OCI-LY1 (cell line): ENCODE measurements around the gene RBMS3.

Source experiments
- H2AFZ ChIP-seq: fragments of 200-600 bp; sonication (generic), shearing (Covaris generic); 2 replicates; pipeline ENCODE4 v1.6.0; 2014; ENCODE audit warnings: antibody characterized with exemption, mild to moderate bottlenecking, low read length
- H3F3A ChIP-seq: fragments of 200-600 bp; sonication (generic), shearing (Covaris generic); 2 replicates; pipeline ENCODE4 v1.6.0; 2014; ENCODE audit warnings: mild to moderate bottlenecking, antibody characterized with exemption, low read length, moderate library complexity; ENCODE audit not compliant: insufficient read depth
- H3K27ac ChIP-seq: fragments of 200-600 bp; sonication (generic); 2 replicates; pipeline ENCODE4 v1.5.1; 2014; ENCODE audit warnings: low read length, mixed run types, mild to moderate bottlenecking, low read depth; ENCODE audit not compliant: poor library complexity, severe bottlenecking
- H3K27me3 ChIP-seq: fragments of 200-600 bp; sonication (generic); 2 replicates; pipeline ENCODE4 v1.6.0; 2014; ENCODE audit warnings: antibody characterized with exemption, mild to moderate bottlenecking, low read length, moderate library complexity; ENCODE audit not compliant: insufficient read depth
- H3K36me3 ChIP-seq: fragments of 200-600 bp; sonication (generic); 2 replicates; pipeline ENCODE4 v1.6.1; 2014; ENCODE audit warnings: mild to moderate bottlenecking, antibody characterized with exemption, low read length, moderate library complexity, mixed read lengths; ENCODE audit not compliant: insufficient read depth
- H3K4me1 ChIP-seq: fragments of 200-600 bp; sonication (generic); 2 replicates; pipeline ENCODE4 v1.5.1; 2014; ENCODE audit warnings: mild to moderate bottlenecking, low read length, moderate library complexity; ENCODE audit not compliant: insufficient read depth, severe bottlenecking
- H3K4me2 ChIP-seq: fragments of 200-600 bp; sonication (generic), shearing (Covaris generic); 2 replicates; pipeline ENCODE4 v1.6.1; 2014; ENCODE audit warnings: low read length
- H3K4me3 ChIP-seq: fragments of 200-600 bp; sonication (generic); 2 replicates; pipeline ENCODE4 v1.5.1; 2014; ENCODE audit warnings: low read length, low read depth, mild to moderate bottlenecking, mixed read lengths; ENCODE audit not compliant: poor library complexity, severe bottlenecking
- H3K79me2 ChIP-seq: fragments of 200-600 bp; shearing (Covaris generic); 2 replicates; pipeline ENCODE4 v1.6.1; 2016; ENCODE audit warnings: mixed run types, low read length, mixed read lengths; ENCODE audit not compliant: insufficient read depth
- H3K9ac ChIP-seq: fragments of 200-600 bp; sonication (generic), shearing (Covaris generic); 2 replicates; pipeline ENCODE4 v1.6.1; 2014; ENCODE audit warnings: mild to moderate bottlenecking, low read length, mixed read lengths
- H3K9me2 ChIP-seq: fragments of 200-600 bp; sonication (generic), shearing (Covaris generic); 2 replicates; pipeline ENCODE4 v1.6.1; 2014; ENCODE audit warnings: low read depth, mild to moderate bottlenecking, low read length, mixed read lengths
- H3K9me3 ChIP-seq: fragments of 200-600 bp; shearing (Covaris generic); 2 replicates; pipeline ENCODE4 v1.6.1; 2014; ENCODE audit warnings: low read length, mixed read lengths
- H4K20me1 ChIP-seq: fragments of 200-600 bp; sonication (generic), shearing (Covaris generic); 2 replicates; pipeline ENCODE4 v1.6.0; 2016; ENCODE audit warnings: mild to moderate bottlenecking, low read length; ENCODE audit not compliant: insufficient read depth
- CTCF ChIP-seq: fragments of 200-600 bp; sonication (generic), shearing (Covaris generic); IDR thresholded peaks from 2 replicates; pipeline ENCODE4 v1.5.1; 2017; ENCODE audit warnings: mild to moderate bottlenecking, antibody characterized with exemption, low read length, moderate library complexity, mixed read lengths
- EZH2 ChIP-seq: fragments of 200-600 bp; sonication (generic), shearing (Covaris generic); IDR thresholded peaks from 2 replicates; pipeline ENCODE4 v1.8.0; 2017; ENCODE audit warnings: borderline replicate concordance, mixed run types, mild to moderate bottlenecking, antibody characterized with exemption, low read length, moderate library complexity, mixed read lengths

Gene RBMS3

GRCh38 chr3:29796808-29797207, 515.9 kb downstream of the RBMS3 start:
- H3K4me2 ChIP-seq, result no peak overlapping the region
- H3K27ac ChIP-seq, result no peak overlapping the region
- no peaks in the 10 kb centered on the region for H3K27me3 ChIP-seq
- TF ChIP-seq EZH2 (no peak), CTCF (no peak)
- H3K79me2 ChIP-seq, result no peaks in the 10 kb centered on the region
- H3K9me3 ChIP-seq, result no peaks in the 10 kb centered on the region
- no peaks in the 10 kb centered on the region for H3K36me3 ChIP-seq
- no peaks in the 10 kb centered on the region for H3K9me2 ChIP-seq
- H3K9ac ChIP-seq, result no peak overlapping the region
- H3K4me1 ChIP-seq, result no peaks in the 10 kb centered on the region
- no peak overlapping the region for H3K4me3 ChIP-seq
- no peaks in the 10 kb centered on the region for H3F3A ChIP-seq
- no peak overlapping the region for H2AFZ ChIP-seq
- H4K20me1 ChIP-seq, result no peaks in the 10 kb centered on the region

- Histone ChIP-seq H3K4me1 (peaks cover 21% of the 10 kb centered on the region), H3K27ac (no peak overlapping the region), H3K9me2 (no peaks in the 10 kb centered on the region), H3K9ac (no peak overlapping the region), H4K20me1 (no peaks in the 10 kb centered on the region), H3K9me3 (no peaks in the 10 kb centered on the region), H2AFZ (no peak overlapping the region), H3K36me3 (no peaks in the 10 kb centered on the region), H3K79me2 (no peaks in the 10 kb centered on the region), H3K4me2 (no peak overlapping the region), H3F3A (no peaks in the 10 kb centered on the region), H3K4me3 (no peak overlapping the region), H3K27me3 (no peaks in the 10 kb centered on the region)
- TF ChIP-seq EZH2 (no peak), CTCF (no peak)
These were observed 521.2 kb downstream of the RBMS3 start for GRCh38 chr3:29802057-29802456.

GRCh38 chr3:29804044-29804443, 523.2 kb downstream of the RBMS3 start:
- Histone ChIP-seq H3K4me2 (no peak overlapping the region), H3K27ac (no peak overlapping the region), H3K9ac (no peak overlapping the region), H2AFZ (no peak overlapping the region), H3K4me3 (no peak overlapping the region), H3K27me3 (no peaks in the 10 kb centered on the region), H3K36me3 (no peaks in the 10 kb centered on the region), H3K79me2 (no peaks in the 10 kb centered on the region), H4K20me1 (no peaks in the 10 kb centered on the region), H3K9me2 (no peaks in the 10 kb centered on the region), H3K9me3 (no peaks in the 10 kb centered on the region), H3F3A (no peaks in the 10 kb centered on the region), H3K4me1 (peaks cover 30% of the 10 kb centered on the region)
- TF ChIP-seq EZH2 (no peak), CTCF (no peak)
